Measurements from ENCODE around the gene FRMPD1. TPM values are rescaled to one million over a fixed set of nuclear protein-coding genes. Genes with fewer than 3 reads are reported as not detected.

Gene FRMPD1
- total RNA-seq, 2 experiments from 2014 or later = not detected

DNA sequence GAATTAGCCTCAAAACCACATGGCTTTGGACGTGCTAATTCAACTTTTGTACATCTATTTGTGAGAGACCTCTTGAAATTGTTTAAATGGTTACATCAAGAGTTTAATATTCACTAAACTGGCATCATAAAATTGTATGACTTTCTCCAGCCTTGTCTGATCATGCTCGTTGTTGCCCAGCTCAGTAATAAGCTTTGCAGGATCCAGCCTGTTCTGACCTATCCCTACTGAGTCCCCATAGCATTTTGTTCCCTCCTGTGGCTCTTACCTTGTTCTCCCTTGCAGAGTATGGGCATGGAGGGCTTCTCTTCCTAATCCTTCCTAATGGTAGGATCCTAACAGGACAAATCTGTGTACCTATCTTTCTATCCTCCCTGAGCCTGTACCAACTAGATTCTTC is 127.8 kb downstream of the FRMPD1 start:
- intact Hi-C loops (cut with micrococcal nuclease) = no loop called here
- no peaks in the 10 kb centered on the region for H3K9me3 Mint-ChIP-seq
- peaks cover 46% of the 10 kb centered on the region for H3K36me3 Mint-ChIP-seq (ENCODE audit: low read depth)
- peak overlapping the region; percentile 39 for H3K27ac Mint-ChIP-seq
- peaks cover 36% of the 10 kb centered on the region for H3K4me1 Mint-ChIP-seq (ENCODE audit: low read depth)
- CTCF ChIA-PET = interaction anchor here (0.6 kb wide), 1 partner anchor 290 kb away, joined by 5 read pairs; no protein-coding TSS in a partner anchor
- no peaks in the 10 kb centered on the region for H3K27me3 Mint-ChIP-seq (ENCODE audit: low read depth)
- no peak for DNase-seq
- H3K4me3 Mint-ChIP-seq = no peak overlapping the region

DNA sequence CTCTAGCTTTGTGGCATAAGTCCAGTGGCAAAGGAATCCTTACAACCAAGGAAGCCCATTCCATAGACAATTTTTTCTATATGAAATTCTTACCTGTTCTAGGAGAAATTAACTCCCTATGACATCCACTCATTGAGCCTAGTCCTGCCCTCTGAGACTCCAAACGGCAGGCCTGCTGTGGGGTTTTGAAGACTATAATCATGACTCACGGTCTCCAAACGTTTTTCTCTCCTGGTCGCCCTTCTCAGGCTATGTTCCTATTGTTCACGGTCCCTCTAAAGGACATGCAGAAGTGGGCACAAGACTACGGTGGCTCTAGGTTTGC is 133.5 kb downstream of the FRMPD1 start:
- Mint-ChIP-seq H3K27ac (peak overlapping the region; percentile 94), H3K27me3 (ENCODE audit: low read depth) (no peaks in the 10 kb centered on the region), H3K4me1 (ENCODE audit: low read depth) (peaks cover 39% of the 10 kb centered on the region), H3K4me3 (peak overlapping the region; percentile 96), H3K36me3 (ENCODE audit: low read depth) (peaks cover 31% of the 10 kb centered on the region), H3K9me3 (no peaks in the 10 kb centered on the region)
- peak; percentile 13 for DNase-seq
- intact Hi-C loops (cut with micrococcal nuclease) = loop anchor here (2.0 to 5.0 kb wide), 2 partner anchors 192 to 297 kb away; partner anchors contain the start of gene TOMM5
- CTCF ChIA-PET = interaction anchor here (1.2 kb wide), 1 partner anchor 16 kb away, joined by 3 read pairs; no protein-coding TSS in a partner anchor

DNA sequence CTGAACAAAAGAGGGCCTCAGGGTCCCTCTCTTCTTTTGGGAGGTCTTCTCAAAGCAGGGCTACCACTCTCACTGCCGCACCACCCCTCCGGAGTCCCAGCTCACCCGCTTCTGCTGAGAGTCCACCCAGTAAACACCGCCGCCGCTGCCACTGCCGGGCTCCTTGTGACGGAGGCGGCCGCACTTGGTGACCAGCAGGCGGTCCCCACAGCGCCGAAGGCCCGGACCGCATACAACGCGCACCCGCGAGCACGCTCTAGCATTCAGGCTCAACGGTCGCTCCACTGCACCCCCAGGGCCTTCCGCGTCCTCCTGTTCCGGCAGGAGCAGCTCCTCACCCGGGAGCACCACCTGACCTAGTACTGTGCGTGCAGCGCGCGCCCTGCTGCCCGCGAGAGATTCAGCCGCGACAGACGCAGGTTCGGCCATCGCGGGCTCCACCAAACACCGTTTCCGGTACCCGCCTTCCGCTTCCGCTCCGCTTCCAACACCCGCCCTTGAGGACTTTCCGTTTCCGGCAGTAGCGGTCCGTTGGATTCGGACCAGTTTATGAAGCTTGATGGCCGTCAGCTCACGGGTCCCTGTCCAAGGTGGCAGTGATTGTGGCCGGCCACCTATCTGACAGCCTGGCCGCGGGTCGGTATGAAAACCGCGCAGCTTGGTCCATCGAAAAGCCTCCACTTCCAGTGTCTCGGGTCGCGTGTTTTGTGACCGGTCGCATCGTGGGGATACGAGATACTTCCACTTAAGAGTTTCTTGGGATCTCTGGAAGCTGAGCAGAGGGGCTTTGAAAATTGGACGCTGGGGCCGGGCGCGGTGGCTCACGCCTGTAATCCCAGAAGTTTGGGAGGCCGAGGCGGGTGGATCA is 134.1 kb downstream of the FRMPD1 start, which contains the start of gene EXOSC3:
Gene EXOSC3, minus strand, starts transcription at position 449 of the 868 bp plus-strand sequence. Its CDS starts 20 bp downstream, at position 429.
- peaks cover 30% of the 10 kb centered on the region for H3K36me3 Mint-ChIP-seq (ENCODE audit: low read depth)
- CTCF ChIA-PET = interaction anchor here (0.6 to 1.2 kb wide), 2 partner anchors 16 to 29 kb away, joined by 3 read pairs; no protein-coding TSS in a partner anchor
- intact Hi-C loops (cut with micrococcal nuclease) = loop anchor here (1.0 to 5.0 kb wide), 6 partner anchors 15 to 320 kb away; partner anchors contain the start of genes DCAF10, SLC25A51, TOMM5 and ZBTB5

DNA sequence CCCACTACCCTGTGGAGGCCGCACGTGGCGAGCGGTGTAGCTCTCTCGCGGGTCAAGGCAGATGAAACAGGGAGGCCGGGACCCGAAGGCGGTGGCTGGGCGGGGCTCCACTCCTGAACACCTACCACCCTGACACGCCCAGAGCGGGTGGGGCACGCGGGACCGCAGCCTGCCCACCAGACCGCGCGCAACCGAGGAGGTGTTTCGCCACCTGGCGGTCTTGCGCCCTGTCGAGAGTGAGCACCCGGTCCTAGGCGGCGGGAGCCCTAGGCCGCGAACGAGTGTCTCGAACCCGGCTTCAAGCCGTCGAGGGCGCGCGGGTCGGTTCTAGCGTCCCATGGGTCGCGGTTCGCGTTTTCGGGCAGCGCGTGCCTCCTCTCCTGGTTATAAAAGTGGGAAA is 136.3 kb downstream of the FRMPD1 start:
- intact Hi-C loops (cut with micrococcal nuclease) = no loop called here
- no peak overlapping the region for H3K27ac Mint-ChIP-seq
- peaks cover 16% of the 10 kb centered on the region for H3K36me3 Mint-ChIP-seq (ENCODE audit: low read depth)
- CTCF ChIA-PET = no interaction called here
- peaks cover 21% of the 10 kb centered on the region for H3K4me1 Mint-ChIP-seq (ENCODE audit: low read depth)
- H3K9me3 Mint-ChIP-seq = peaks cover 2% of the 10 kb centered on the region
- H3K4me3 Mint-ChIP-seq = no peak overlapping the region
- no peaks in the 10 kb centered on the region for H3K27me3 Mint-ChIP-seq (ENCODE audit: low read depth)
- DNase-seq = no peak

More for the DNA sequence above, 134.1 kb downstream of the FRMPD1 start, which contains the start of gene EXOSC3:
- peak; percentile 91 for DNase-seq
- Mint-ChIP-seq H3K4me3 (peak within 1 kb of the TSS; percentile 96), H3K9me3 (no peaks in the 10 kb centered on the region), H3K4me1 (ENCODE audit: low read depth) (peaks cover 37% of the 10 kb centered on the region), H3K27ac (peak within 1 kb of the TSS; percentile 94), H3K27me3 (ENCODE audit: low read depth) (no peaks in the 10 kb centered on the region)

DNA sequence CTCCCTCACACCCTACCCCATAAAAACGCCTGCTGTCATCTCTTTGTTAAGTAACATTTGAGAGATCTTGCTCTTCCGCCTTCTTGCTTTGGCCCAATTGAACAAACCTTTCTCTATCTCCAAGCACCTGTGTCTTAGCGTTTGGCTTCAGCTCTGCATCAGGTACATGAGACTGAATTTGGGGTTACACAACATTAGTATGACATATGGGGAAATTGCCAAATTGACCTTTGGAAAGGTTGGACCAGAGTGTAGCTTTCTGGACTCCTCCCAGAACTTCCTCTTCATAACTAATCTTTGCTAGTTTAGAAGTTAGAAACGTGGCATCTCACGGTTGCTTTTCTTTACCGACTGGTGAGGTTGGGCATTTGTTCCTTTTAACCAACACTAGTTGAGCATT is 137.6 kb downstream of the FRMPD1 start:
- Mint-ChIP-seq H3K9me3 (peaks cover 2% of the 10 kb centered on the region), H3K27me3 (ENCODE audit: low read depth) (no peaks in the 10 kb centered on the region), H3K4me1 (ENCODE audit: low read depth) (peaks cover 8% of the 10 kb centered on the region), H3K27ac (no peak overlapping the region), H3K36me3 (ENCODE audit: low read depth) (peaks cover 8% of the 10 kb centered on the region), H3K4me3 (no peak overlapping the region)
- DNase-seq = no peak
- CTCF ChIA-PET = no interaction called here
- intact Hi-C loops (cut with micrococcal nuclease) = no loop called here

DNA sequence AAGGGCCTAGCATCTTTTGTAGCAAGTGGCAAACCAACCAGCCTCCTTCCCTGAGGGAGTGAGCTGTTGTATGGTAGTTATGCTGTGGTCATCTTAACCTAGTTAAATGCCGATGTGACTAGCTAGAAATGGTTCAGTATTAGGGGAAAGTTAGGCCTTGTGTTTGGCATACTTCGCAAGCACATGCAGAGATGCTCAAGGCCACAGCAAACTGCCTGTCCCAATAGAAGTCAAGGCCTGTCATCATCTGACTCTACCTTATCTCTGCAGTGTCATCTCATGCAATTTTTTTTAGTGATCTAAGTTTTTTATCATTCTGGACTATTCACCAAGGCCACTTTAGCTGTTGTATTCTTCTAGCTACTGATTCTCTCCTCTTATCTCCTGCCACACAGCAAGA is 139.3 kb downstream of the FRMPD1 start:
- H3K36me3 Mint-ChIP-seq (ENCODE audit: low read depth) = peaks cover 2% of the 10 kb centered on the region
- peaks cover 2% of the 10 kb centered on the region for H3K9me3 Mint-ChIP-seq
- intact Hi-C loops (cut with micrococcal nuclease) = no loop called here
- CTCF ChIA-PET = interaction anchor here (0.6 kb wide), 1 partner anchor 10 kb away, joined by 5 read pairs; no protein-coding TSS in a partner anchor
- H3K4me3 Mint-ChIP-seq = no peak overlapping the region
- peaks cover 4% of the 10 kb centered on the region for H3K4me1 Mint-ChIP-seq (ENCODE audit: low read depth)
- no peaks in the 10 kb centered on the region for H3K27me3 Mint-ChIP-seq (ENCODE audit: low read depth)
- no peak for DNase-seq
- no peak overlapping the region for H3K27ac Mint-ChIP-seq

DNA sequence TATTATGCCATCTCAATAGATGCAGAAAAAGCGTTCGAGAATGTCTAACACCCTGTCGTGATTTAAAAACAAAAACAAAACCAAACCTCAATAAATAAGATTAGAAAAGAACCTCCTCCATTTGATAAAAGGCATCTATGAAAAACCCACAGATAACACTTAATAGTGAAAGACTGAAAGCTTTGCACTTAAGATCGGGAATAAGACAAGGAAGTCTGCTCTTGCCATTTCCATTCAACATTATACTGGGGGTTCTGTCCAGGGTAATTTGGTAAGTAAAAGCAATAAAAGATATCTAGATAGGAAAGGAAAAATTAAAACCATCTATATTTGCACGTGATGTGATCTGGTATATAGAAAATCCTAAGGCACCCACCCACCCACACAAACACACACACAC is 141.4 kb downstream of the FRMPD1 start:
- peaks cover 2% of the 10 kb centered on the region for H3K36me3 Mint-ChIP-seq (ENCODE audit: low read depth)
- no peaks in the 10 kb centered on the region for H3K4me1 Mint-ChIP-seq (ENCODE audit: low read depth)
- H3K27me3 Mint-ChIP-seq (ENCODE audit: low read depth) = no peaks in the 10 kb centered on the region
- no peak overlapping the region for H3K4me3 Mint-ChIP-seq
- peaks cover 2% of the 10 kb centered on the region for H3K9me3 Mint-ChIP-seq
- CTCF ChIA-PET = no interaction called here
- intact Hi-C loops (cut with micrococcal nuclease) = no loop called here
- H3K27ac Mint-ChIP-seq = no peak overlapping the region
- no peak for DNase-seq

DNA sequence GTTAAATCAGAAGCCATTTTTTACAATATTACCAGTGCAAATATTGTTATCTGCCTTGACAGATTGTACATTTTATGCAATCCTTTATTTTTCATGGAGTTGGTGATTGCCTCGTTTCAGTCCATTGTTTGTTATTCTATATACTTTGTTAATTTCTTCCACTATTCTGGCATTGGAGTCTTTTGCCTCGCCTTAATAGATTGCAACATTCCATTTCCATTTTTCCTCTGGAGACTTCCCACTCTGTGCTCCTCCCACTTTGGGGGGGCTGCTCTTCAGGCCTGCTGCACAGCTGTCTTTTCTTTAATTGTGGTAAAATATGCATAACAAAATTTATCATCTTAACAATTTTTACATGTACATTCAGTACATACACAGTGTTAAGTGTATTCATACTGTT is 145.5 kb downstream of the FRMPD1 start:
- peaks cover 3% of the 10 kb centered on the region for H3K36me3 Mint-ChIP-seq (ENCODE audit: low read depth)
- no peak for DNase-seq
- peaks cover 1% of the 10 kb centered on the region for H3K9me3 Mint-ChIP-seq
- no peak overlapping the region for H3K4me3 Mint-ChIP-seq
- H3K4me1 Mint-ChIP-seq (ENCODE audit: low read depth) = peaks cover 16% of the 10 kb centered on the region
- CTCF ChIA-PET = no interaction called here
- intact Hi-C loops (cut with micrococcal nuclease) = no loop called here
- H3K27me3 Mint-ChIP-seq (ENCODE audit: low read depth) = no peaks in the 10 kb centered on the region
- no peak overlapping the region for H3K27ac Mint-ChIP-seq

Other genes starting within 250 kb of the FRMPD1 start
- 10 to 100 TPM; 72.8 to 75.6 TPM for gene GRHPR, start 228.3 kb upstream of the FRMPD1 start, total RNA-seq
- gene ZBTB5, start 185.5 kb upstream of the FRMPD1 start, total RNA-seq = 10 to 100 TPM; 10.2 TPM
- 10 to 100 TPM; 60.7 to 62.9 TPM for gene POLR1E, start 165.0 kb upstream of the FRMPD1 start, total RNA-seq
- gene FBXO10, start 74.6 kb upstream of the FRMPD1 start, total RNA-seq = 1 to 10 TPM; 1.0 to 1.1 TPM
- gene TOMM5, start 58.4 kb upstream of the FRMPD1 start, total RNA-seq = 100 to 1,000 TPM; 136 to 140 TPM
- gene TRMT10B, start 102.9 kb downstream of the FRMPD1 start, total RNA-seq = 1 to 10 TPM; 8.1 to 9.5 TPM
- gene EXOSC3, start 134.1 kb downstream of the FRMPD1 start, total RNA-seq = 10 to 100 TPM; 93.7 to 99.7 TPM
- 10 to 100 TPM in 1 of 2 experiments, 1 to 10 TPM in 1; 9.4 to 10.9 TPM for gene DCAF10, start 149.8 kb downstream of the FRMPD1 start, total RNA-seq

Measured in activated naive CD4-positive, alpha-beta T cell treated with anti-CD3 and anti-CD28 coated beads for 36 hours (primary cell).